ENCODE data around the gene TRIM29.

- no peak for TF ChIP-seq CTCF (IDR thresholded peaks at IDR 0.05)
- TF ChIP-seq EZH2phosphoT487 (IDR thresholded peaks at IDR 0.05): no peak
- TF ChIP-seq EZH2 (IDR thresholded peaks at IDR 0.05): no peak
These were observed 31.4 kb downstream of the TRIM29 start for GRCh38 chr11:120106354-120107150.

All from neural progenitor cell (in vitro differentiated cells).